OCI-LY7 (cell line): ENCODE data around the gene ACADM. TPM values are rescaled to one million over a fixed set of nuclear protein-coding genes. Genes with fewer than 3 reads are reported as not detected.

Source experiments
- BruUV-seq: library from RNA; stranded (reverse); fragments of 400-500 nt; replicated peaks from 2 replicates; lab custom pipeline; 2021; lab: Mats Ljungman, UMichigan
- CTCF ChIA-PET: fragments of 300-600 bp; sonication (Branson Sonifier 250); formaldehyde crosslinking; loops from one replicate; lab custom pipeline; 2022; ENCODE audit warnings: antibody characterized with exemption; ENCODE audit not compliant: unreplicated experiment; lab: Charles Lee
- POLR2A ChIA-PET: fragments of 300-600 bp; sonication (Branson Sonifier 250); formaldehyde crosslinking; loops from one replicate; lab custom pipeline; 2022; ENCODE audit warnings: antibody characterized with exemption; lab: Charles Lee
- DNase-seq: peaks from one replicate; pipeline ENCODE4 v3.0.0-alpha.2; 2015; ENCODE audit warnings: low spot score
- H2AFZ ChIP-seq: fragments of 200-600 bp; sonication (generic), shearing (Covaris generic); 2 replicates; pipeline ENCODE4 v1.6.1; 2014; ENCODE audit warnings: mild to moderate bottlenecking, antibody characterized with exemption, low read length, moderate library complexity
- H3K27ac ChIP-seq: fragments of 200-600 bp; sonication (generic); 2 replicates; pipeline ENCODE4 v1.5.1; 2014; ENCODE audit warnings: mixed run types, low read depth, mild to moderate bottlenecking, moderate library complexity, low read length, inconsistent platforms; ENCODE audit not compliant: poor library complexity, severe bottlenecking
- H3K36me3 ChIP-seq: fragments of 200-600 bp; sonication (generic); 2 replicates; pipeline ENCODE4 v1.6.1; 2014; ENCODE audit warnings: mild to moderate bottlenecking, antibody characterized with exemption, low read length, moderate library complexity, mixed read lengths; ENCODE audit not compliant: insufficient read depth
- H3K4me1 ChIP-seq: fragments of 200-600 bp; sonication (generic); 2 replicates; pipeline ENCODE4 v1.5.1; 2014; ENCODE audit warnings: mild to moderate bottlenecking, low read length; ENCODE audit not compliant: insufficient read depth, poor library complexity, severe bottlenecking
- H3K4me2 ChIP-seq: fragments of 200-600 bp; sonication (generic); 2 replicates; pipeline ENCODE4 v1.6.1; 2014; ENCODE audit warnings: mild to moderate bottlenecking, low read length
- H3K4me3 ChIP-seq: fragments of 200-600 bp; sonication (generic); 2 replicates; pipeline ENCODE4 v1.5.1; 2014; ENCODE audit warnings: mild to moderate bottlenecking, low read depth, low read length; ENCODE audit not compliant: poor library complexity, severe bottlenecking
- H3K79me2 ChIP-seq: fragments of 200-600 bp; sonication (generic); 2 replicates; pipeline ENCODE4 v1.6.1; 2016; ENCODE audit warnings: low read depth, mild to moderate bottlenecking, low read length, moderate library complexity, mixed read lengths; ENCODE audit not compliant: insufficient read depth
- H3K9me2 ChIP-seq: fragments of 200-600 bp; sonication (generic); 2 replicates; pipeline ENCODE4 v1.6.1; 2016; ENCODE audit warnings: mild to moderate bottlenecking, low read length, mixed read lengths; ENCODE audit not compliant: insufficient read depth
- H3K9me3 ChIP-seq: fragments of 200-600 bp; sonication (generic); 2 replicates; pipeline ENCODE4 v1.6.1; 2014; ENCODE audit warnings: mild to moderate bottlenecking, mixed run types, low read length, mixed read lengths
- H4K20me1 ChIP-seq: fragments of 200-600 bp; sonication (generic); 2 replicates; pipeline ENCODE4 v1.6.1; 2014; ENCODE audit warnings: mild to moderate bottlenecking, antibody characterized with exemption, low read length, moderate library complexity, mixed read lengths; ENCODE audit not compliant: insufficient read depth
- EZH2phosphoT487 ChIP-seq: fragments of 200-600 bp; sonication (generic); IDR thresholded peaks from 2 replicates; pipeline ENCODE4 v1.6.1; 2018; ENCODE audit warnings: low read depth, borderline replicate concordance, mild to moderate bottlenecking, mixed run types, antibody characterized with exemption, low read length, moderate library complexity, mixed read lengths
- intact Hi-C: fragments of 100-400 bp; cut with micrococcal nuclease; formaldehyde crosslinking; loops from one replicate; pipeline ENCODE4 v1.10.0; 2022; ENCODE audit not compliant: unreplicated experiment
- total RNA-seq, 2 experiments: library from RNA; depleted of rRNA in 1 of 2; stranded (reverse); fragments of >200 nt in 1 of 2; shearing (Covaris generic) in 1 of 2; gene quantifications; 2 replicates each; pipeline ENCODE4 v1.2.3, GENCODE V29; 2014 to 2022
- TF ChIP-seq, protein P1 (sequence below): fragments of 200-600 bp; sonication (generic); conservative IDR thresholded peaks from 2 replicates; pipeline ENCODE4 v1.5.1; 2014; ENCODE audit warnings: mild to moderate bottlenecking, antibody characterized with exemption, low read length, moderate library complexity, mixed read lengths

ACADM gene
- total RNA-seq, 2 experiments from 2014 or later, result 137 to 248 TPM

DNA sequence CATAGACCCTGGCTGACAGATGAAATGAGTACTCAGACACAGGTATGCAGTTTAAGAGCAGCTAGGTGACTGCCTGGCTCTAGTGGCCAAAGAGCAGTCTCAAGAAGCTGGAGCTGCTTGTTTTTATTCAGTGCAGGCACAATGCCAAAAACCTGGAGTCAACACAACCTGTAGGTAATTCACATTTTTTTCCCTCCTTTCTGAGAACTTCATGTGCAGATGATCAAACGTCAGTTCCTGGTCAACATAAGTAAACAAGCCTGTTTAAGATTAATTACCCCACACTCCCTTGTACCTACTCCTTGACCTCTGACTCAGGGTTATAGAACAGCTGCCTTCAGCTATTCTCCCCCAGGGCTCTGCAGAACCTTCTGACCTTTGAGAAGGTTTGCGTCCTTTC, 17.3 kb upstream of the ACADM start:
- Histone ChIP-seq H3K9me3 (no peaks in the 10 kb centered on the region), H4K20me1 (no peaks in the 10 kb centered on the region), H3K4me3 (no peak overlapping the region), H2AFZ (no peak overlapping the region), H3K4me2 (no peak overlapping the region), H3K79me2 (no peaks in the 10 kb centered on the region), H3K4me1 (no peaks in the 10 kb centered on the region), H3K36me3 (no peaks in the 10 kb centered on the region), H3K27ac (no peak overlapping the region), H3K9me2 (no peaks in the 10 kb centered on the region)
- CTCF ChIA-PET, result no interaction called here
- no TSS peak for BruUV-seq
- POLR2A ChIA-PET, result no interaction called here
- intact Hi-C loops, result no loop called here
- no peak for DNase-seq
- no peak for TF ChIP-seq EZH2phosphoT487
- TF ChIP-seq, protein P1, sequence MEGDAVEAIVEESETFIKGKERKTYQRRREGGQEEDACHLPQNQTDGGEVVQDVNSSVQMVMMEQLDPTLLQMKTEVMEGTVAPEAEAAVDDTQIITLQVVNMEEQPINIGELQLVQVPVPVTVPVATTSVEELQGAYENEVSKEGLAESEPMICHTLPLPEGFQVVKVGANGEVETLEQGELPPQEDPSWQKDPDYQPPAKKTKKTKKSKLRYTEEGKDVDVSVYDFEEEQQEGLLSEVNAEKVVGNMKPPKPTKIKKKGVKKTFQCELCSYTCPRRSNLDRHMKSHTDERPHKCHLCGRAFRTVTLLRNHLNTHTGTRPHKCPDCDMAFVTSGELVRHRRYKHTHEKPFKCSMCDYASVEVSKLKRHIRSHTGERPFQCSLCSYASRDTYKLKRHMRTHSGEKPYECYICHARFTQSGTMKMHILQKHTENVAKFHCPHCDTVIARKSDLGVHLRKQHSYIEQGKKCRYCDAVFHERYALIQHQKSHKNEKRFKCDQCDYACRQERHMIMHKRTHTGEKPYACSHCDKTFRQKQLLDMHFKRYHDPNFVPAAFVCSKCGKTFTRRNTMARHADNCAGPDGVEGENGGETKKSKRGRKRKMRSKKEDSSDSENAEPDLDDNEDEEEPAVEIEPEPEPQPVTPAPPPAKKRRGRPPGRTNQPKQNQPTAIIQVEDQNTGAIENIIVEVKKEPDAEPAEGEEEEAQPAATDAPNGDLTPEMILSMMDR, result no peak

DNA sequence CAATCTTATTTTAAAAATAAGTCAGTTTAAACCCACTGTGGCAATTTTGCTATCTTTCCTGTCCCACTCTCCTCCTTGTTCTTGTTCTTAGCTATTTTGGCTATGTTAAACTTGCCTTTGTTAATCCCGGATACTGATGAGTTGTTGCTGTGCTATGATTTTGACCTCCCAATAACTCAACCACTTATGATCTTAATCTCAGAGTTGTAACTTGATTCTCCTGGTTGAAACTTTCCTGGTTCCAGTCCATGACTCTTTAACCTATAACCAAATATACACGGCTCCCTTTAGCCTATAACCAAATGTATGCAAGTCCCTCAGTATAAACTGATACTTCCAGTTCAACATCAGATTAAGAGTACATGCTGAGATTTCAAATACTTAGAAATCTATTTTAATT, 15.6 kb upstream of the ACADM start:
- Histone ChIP-seq H3K9me3 (no peaks in the 10 kb centered on the region), H3K9me2 (no peaks in the 10 kb centered on the region), H3K27ac (no peak overlapping the region), H3K79me2 (no peaks in the 10 kb centered on the region), H2AFZ (no peak overlapping the region), H3K4me3 (no peak overlapping the region), H3K4me2 (no peak overlapping the region), H3K36me3 (no peaks in the 10 kb centered on the region), H3K4me1 (no peaks in the 10 kb centered on the region), H4K20me1 (no peaks in the 10 kb centered on the region)
- intact Hi-C loops, result no loop called here
- TF ChIP-seq EZH2phosphoT487, result no peak
- TF ChIP-seq, protein P1, result no peak
- no TSS peak for BruUV-seq
- DNase-seq, result no peak
- CTCF ChIA-PET, result no interaction called here
- POLR2A ChIA-PET, result no interaction called here

DNA sequence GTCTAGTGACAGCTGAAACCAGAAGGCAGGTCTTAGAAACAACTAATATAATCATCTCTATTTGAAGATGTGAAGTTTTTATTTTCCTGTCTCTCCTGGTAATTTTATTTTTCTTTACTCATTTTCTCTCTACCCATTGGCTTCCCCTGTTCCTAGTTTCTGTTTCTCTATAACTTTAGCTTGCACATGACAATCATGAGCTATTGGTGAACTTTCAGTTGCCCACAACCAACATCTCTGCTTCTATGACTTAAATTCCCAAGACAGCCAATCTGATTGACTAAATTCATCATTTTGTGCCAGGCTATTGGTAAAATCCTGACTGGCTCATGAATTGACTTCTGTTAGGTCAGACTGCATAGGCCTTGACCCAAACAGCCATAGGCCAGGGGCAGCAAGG, 13.7 kb upstream of the ACADM start:
- no peaks in the 10 kb centered on the region for H3K36me3 ChIP-seq
- H3K9me3 ChIP-seq, result no peaks in the 10 kb centered on the region
- no peak for DNase-seq
- POLR2A ChIA-PET, result interaction anchor here (0.7 to 1.6 kb wide), 4 partner anchors 13 to 1072 kb away, joined by 3 to 11 read pairs (median 4); no protein-coding TSS in a partner anchor
- H3K4me3 ChIP-seq, result no peak overlapping the region
- intact Hi-C loops, result no loop called here
- no peaks in the 10 kb centered on the region for H3K79me2 ChIP-seq
- H3K4me1 ChIP-seq, result no peaks in the 10 kb centered on the region
- H3K4me2 ChIP-seq, result no peak overlapping the region
- CTCF ChIA-PET, result no interaction called here
- no TSS peak for BruUV-seq
- TF ChIP-seq, protein P1, result no peak
- TF ChIP-seq EZH2phosphoT487, result no peak
- no peaks in the 10 kb centered on the region for H3K9me2 ChIP-seq
- no peak overlapping the region for H3K27ac ChIP-seq
- no peak overlapping the region for H2AFZ ChIP-seq
- no peaks in the 10 kb centered on the region for H4K20me1 ChIP-seq
